SK-N-SH treated with all-trans-retinoic acid at 6 μM for 48 hours (cell line): ENCODE data around the gene HOXC10.

Experiments
- ATAC-seq: fragments of 200-7000 bp; cut with Tn5 transposase; 3 replicates; pipeline ENCODE4 v1.9.1; 2020; ENCODE audit warnings: mild to moderate bottlenecking, moderate library complexity
- ARNTL ChIP-seq: fragments of 450-650 bp; formaldehyde crosslinking; IDR thresholded peaks from 2 replicates; pipeline ENCODE4 v1.5.0; 2020; ENCODE audit warnings: low read depth, mild to moderate bottlenecking, moderate library complexity, borderline replicate concordance
- BACH2 ChIP-seq: fragments of 250-450 bp; sonication (Bioruptor Pico); IDR thresholded peaks from 2 replicates; pipeline ENCODE4 v1.9.0; 2021; ENCODE audit warnings: mild to moderate bottlenecking, borderline replicate concordance
- CSDC2 ChIP-seq: fragments of 250-450 bp; sonication (Bioruptor Pico); IDR thresholded peaks from 2 replicates; pipeline ENCODE4 v1.5.0; 2020; ENCODE audit warnings: mild to moderate bottlenecking, moderate library complexity
- CSRNP3 ChIP-seq: fragments of 250-450 bp; sonication (Bioruptor Pico); IDR thresholded peaks from 2 replicates; pipeline ENCODE4 v1.5.1; 2021; ENCODE audit warnings: mild to moderate bottlenecking, moderate library complexity
- ESRRG ChIP-seq: fragments of 250-450 bp; sonication (Bioruptor Pico); IDR thresholded peaks from 2 replicates; pipeline ENCODE4 v1.6.1; 2021; ENCODE audit warnings: mild to moderate bottlenecking
- GLIS3 ChIP-seq: fragments of 250-450 bp; sonication (Bioruptor Pico); IDR thresholded peaks from 2 replicates; pipeline ENCODE4 v1.5.0; 2020; ENCODE audit warnings: mild to moderate bottlenecking, moderate library complexity
- PATZ1 ChIP-seq: fragments of 250-450 bp; sonication (Bioruptor Pico); IDR thresholded peaks from 2 replicates; pipeline ENCODE4 v1.8.0; 2020; ENCODE audit warnings: mild to moderate bottlenecking, moderate library complexity, borderline replicate concordance
- POU6F1 ChIP-seq: fragments of 250-450 bp; sonication (Bioruptor Pico); IDR thresholded peaks from 2 replicates; pipeline ENCODE4 v1.8.0; 2021; ENCODE audit warnings: low read depth, mild to moderate bottlenecking, moderate library complexity, borderline replicate concordance
- PPARA ChIP-seq: fragments of 250-450 bp; sonication (Bioruptor Pico); IDR thresholded peaks from 2 replicates; pipeline ENCODE4 v1.5.0; 2020; ENCODE audit warnings: mild to moderate bottlenecking, borderline replicate concordance
- RARB ChIP-seq: fragments of 250-450 bp; sonication (Bioruptor Pico); IDR thresholded peaks from 2 replicates; pipeline ENCODE4 v1.8.0; 2021; ENCODE audit warnings: mild to moderate bottlenecking, moderate library complexity
- SNAI2 ChIP-seq: fragments of 250-450 bp; sonication (Bioruptor Pico); IDR thresholded peaks from 2 replicates; pipeline ENCODE4 v1.5.0; 2020; ENCODE audit warnings: mild to moderate bottlenecking, moderate library complexity
- TCF4 ChIP-seq: fragments of 250-450 bp; sonication (Bioruptor Pico); IDR thresholded peaks from 2 replicates; pipeline ENCODE4 v1.8.0; 2021; ENCODE audit warnings: mild to moderate bottlenecking, moderate library complexity, borderline replicate concordance
- TOX ChIP-seq: fragments of 250-450 bp; sonication (Bioruptor Pico); IDR thresholded peaks from 2 replicates; pipeline ENCODE4 v1.8.0; 2021; ENCODE audit warnings: mild to moderate bottlenecking, moderate library complexity, borderline replicate concordance
- TSHZ2 ChIP-seq: fragments of 250-450 bp; sonication (Bioruptor Pico); IDR thresholded peaks from 2 replicates; pipeline ENCODE4 v1.5.0; 2020; ENCODE audit warnings: mild to moderate bottlenecking, moderate library complexity
- ZFP3 ChIP-seq: fragments of 250-450 bp; sonication (Bioruptor Pico); IDR thresholded peaks from 2 replicates; pipeline ENCODE4 v1.5.0; 2020; ENCODE audit warnings: mild to moderate bottlenecking, moderate library complexity
- ZFP30 ChIP-seq: fragments of 450-650 bp; formaldehyde crosslinking; IDR thresholded peaks from 2 replicates; pipeline ENCODE4 v1.5.0; 2022; ENCODE audit warnings: mild to moderate bottlenecking, moderate library complexity
- ZNF70 ChIP-seq: fragments of 450-650 bp; formaldehyde crosslinking; IDR thresholded peaks from 2 replicates; pipeline ENCODE4 v1.5.0; 2020; ENCODE audit warnings: mild to moderate bottlenecking, moderate library complexity
- ZNF8 ChIP-seq: fragments of 450-650 bp; formaldehyde crosslinking; IDR thresholded peaks from 2 replicates; pipeline ENCODE4 v1.5.0; 2020; ENCODE audit warnings: mild to moderate bottlenecking, moderate library complexity
- TF ChIP-seq, protein P1 (sequence below): fragments of 250-450 bp; sonication (Bioruptor Pico); IDR thresholded peaks from 2 replicates; pipeline ENCODE4 v1.5.1; 2020; ENCODE audit warnings: low read depth, mild to moderate bottlenecking, moderate library complexity

The HOXC10 gene

DNA sequence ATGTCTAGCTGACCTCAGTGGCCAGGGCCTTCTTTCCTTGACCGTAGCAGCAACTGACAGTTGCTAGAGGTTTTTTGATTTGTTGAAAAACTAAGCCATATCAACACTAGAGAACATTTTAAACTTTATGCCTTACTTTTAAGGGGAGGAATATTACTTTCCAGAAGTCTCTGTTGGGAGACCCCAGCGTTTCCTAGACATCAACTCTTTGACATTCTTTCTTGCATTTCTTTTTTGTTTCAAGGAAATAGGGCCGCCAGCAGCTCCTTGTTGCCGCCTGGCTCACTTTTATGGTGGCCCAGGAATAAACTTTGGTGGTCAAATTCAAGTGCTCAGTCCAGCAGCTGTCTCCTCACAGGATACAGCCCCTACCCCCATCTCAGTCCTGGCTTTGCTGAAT is 14.5 kb upstream of the HOXC10 start:
- no peak for ATAC-seq
- TF ChIP-seq TSHZ2 (CRISPR knock-in tag) (no peak), BACH2 (CRISPR knock-in tag) (no peak)
- TF ChIP-seq, protein P1, sequence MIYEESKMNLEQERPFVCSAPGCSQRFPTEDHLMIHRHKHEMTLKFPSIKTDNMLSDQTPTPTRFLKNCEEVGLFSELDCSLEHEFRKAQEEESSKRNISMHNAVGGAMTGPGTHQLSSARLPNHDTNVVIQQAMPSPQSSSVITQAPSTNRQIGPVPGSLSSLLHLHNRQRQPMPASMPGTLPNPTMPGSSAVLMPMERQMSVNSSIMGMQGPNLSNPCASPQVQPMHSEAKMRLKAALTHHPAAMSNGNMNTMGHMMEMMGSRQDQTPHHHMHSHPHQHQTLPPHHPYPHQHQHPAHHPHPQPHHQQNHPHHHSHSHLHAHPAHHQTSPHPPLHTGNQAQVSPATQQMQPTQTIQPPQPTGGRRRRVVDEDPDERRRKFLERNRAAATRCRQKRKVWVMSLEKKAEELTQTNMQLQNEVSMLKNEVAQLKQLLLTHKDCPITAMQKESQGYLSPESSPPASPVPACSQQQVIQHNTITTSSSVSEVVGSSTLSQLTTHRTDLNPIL = no peak

- no peak for TF ChIP-seq PATZ1
- TF ChIP-seq CSDC2 (CRISPR knock-in tag) = no peak
- TF ChIP-seq TCF4 (CRISPR knock-in tag) = no peak
- TF ChIP-seq POU6F1 (CRISPR knock-in tag) = no peak
- no peak for TF ChIP-seq CSRNP3 (CRISPR knock-in tag)
- TF ChIP-seq PPARA (CRISPR knock-in tag) = no peak
- TF ChIP-seq TOX (CRISPR knock-in tag) = no peak
- no peak for TF ChIP-seq TSHZ2 (CRISPR knock-in tag)
- TF ChIP-seq ARNTL (CRISPR knock-in tag) = no peak
- TF ChIP-seq ZFP3 = no peak
- no peak for TF ChIP-seq SNAI2 (CRISPR knock-in tag)
- TF ChIP-seq ZFP30 (CRISPR knock-in tag) = no peak
- TF ChIP-seq ESRRG (CRISPR knock-in tag) = no peak
- TF ChIP-seq, protein P1 = no peak
- no peak for TF ChIP-seq ZNF70 (CRISPR knock-in tag)
- TF ChIP-seq ZNF8 (CRISPR knock-in tag) = no peak
- no peak for TF ChIP-seq GLIS3
- no peak for TF ChIP-seq RARB
- TF ChIP-seq, all 23 proteins: peak for 0
- no peak for ATAC-seq
Measured at GRCh38 chr12:53971129-53971528, 13.8 kb upstream of the HOXC10 start.
